ENCODE data around the gene ZNG1B.
"Not testable (repeated sequence)": the region's sequence is repeated elsewhere in the genome, so short reads cannot be mapped to it uniquely, and the experiment has no call there.

Gene ZNG1B

DNA sequence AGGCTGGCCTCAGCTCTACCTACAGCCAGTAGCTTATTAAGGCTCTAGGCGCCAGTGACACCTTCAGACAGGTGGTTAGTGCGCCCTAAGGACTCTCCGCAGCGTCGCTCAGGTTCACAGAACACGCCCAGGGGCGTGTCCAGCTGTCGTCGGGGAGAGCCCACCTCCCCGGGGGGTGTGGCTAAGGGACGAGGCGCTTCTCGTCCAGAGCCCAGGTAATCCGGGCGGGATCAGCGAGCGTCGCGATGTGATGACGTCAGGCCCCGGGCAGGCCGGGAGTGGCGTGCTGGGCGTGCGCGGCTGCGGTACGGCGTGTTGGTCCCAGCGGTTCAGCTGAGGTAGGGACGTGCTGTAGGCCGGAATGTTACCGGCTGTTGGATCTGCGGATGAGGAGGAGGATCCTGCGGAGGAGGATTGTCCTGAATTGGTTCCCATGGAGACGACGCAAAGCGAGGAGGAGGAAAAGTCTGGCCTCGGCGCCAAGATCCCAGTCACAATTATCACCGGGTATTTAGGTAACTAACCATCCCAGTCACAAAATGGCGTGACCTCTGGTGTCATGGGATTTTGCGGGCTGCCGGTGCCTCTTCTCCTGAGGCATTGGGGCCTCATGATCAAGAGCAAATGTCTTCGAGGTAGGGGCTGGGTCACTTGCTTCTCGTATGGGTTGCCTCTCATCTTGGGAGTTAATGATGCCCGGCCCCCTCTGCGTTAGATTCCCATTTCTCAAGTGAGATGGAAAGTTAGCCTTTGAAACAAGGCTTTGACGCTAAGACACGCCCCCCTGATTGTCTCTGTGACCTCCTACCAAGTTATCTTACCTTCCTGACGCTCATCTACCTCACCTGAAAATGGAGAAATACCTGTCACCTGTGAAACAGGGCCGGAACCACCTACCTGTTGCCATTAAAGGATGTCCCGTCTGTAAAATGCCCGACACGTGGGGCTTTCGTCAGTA lies at the start of gene ZNG1B:
ZNG1B (plus strand) TSS at position 184 of the 958 bp plus-strand sequence; CDS start at position 362, 178 bp downstream.
- H3K4me1 ChIP-seq (ENCODE audit: control insufficient read depth in 5 of 5, insufficient read depth in 5 of 5, low read length in 5 of 5); H3K27ac ChIP-seq (ENCODE audit: low read depth, low read length); H3K36me3 ChIP-seq (ENCODE audit: control insufficient read depth in 5 of 5, insufficient read depth in 5 of 5, low read length in 5 of 5); H3K27me3 ChIP-seq (ENCODE audit: control insufficient read depth in 5 of 5, insufficient read depth in 4 of 5, low read length in 5 of 5); H3K9me3 ChIP-seq (ENCODE audit: control insufficient read depth in 5 of 5, low read length in 5 of 5): not testable (repeated sequence)
- H3K9ac ChIP-seq (ENCODE audit: low read length in 5 of 5): peak within 1 kb of the TSS in 2 of 5 donors; percentile 56 to 60
- H3K4me3 ChIP-seq (ENCODE audit: low read depth in 1 of 5, low read length in 5 of 5): peak within 1 kb of the TSS; percentile 44 to 73 (median 61)

GRCh38 chr2:113390124-113390849 lies 47.2 kb upstream of the ZNG1B start:
- H3K36me3 ChIP-seq (ENCODE audit: control insufficient read depth in 5 of 5, insufficient read depth in 5 of 5, low read length in 5 of 5): no peaks in the 10 kb centered on the region
- H3K27ac ChIP-seq (ENCODE audit: low read depth, low read length): no peak overlapping the region
- no peaks in the 10 kb centered on the region for H3K27me3 ChIP-seq (ENCODE audit: control insufficient read depth in 5 of 5, insufficient read depth in 4 of 5, low read length in 5 of 5)
- H3K9ac ChIP-seq (ENCODE audit: low read length in 5 of 5): peak overlapping the region in 1 of 5 donors; percentile 51
- H3K4me1 ChIP-seq (ENCODE audit: control insufficient read depth in 5 of 5, insufficient read depth in 5 of 5, low read length in 5 of 5): peaks cover 0 to 5% (median 0%) of the 10 kb centered on the region in 5 donors
- no peaks in the 10 kb centered on the region for H3K9me3 ChIP-seq (ENCODE audit: control insufficient read depth in 5 of 5, low read length in 5 of 5)
- peak overlapping the region in 3 of 5 donors; percentile 14 to 50 (median 27) for H3K4me3 ChIP-seq (ENCODE audit: low read depth in 1 of 5, low read length in 5 of 5)

GRCh38 chr2:113391073-113391472 lies 46.4 kb upstream of the ZNG1B start:
- H3K4me1 ChIP-seq (ENCODE audit: control insufficient read depth in 5 of 5, insufficient read depth in 5 of 5, low read length in 5 of 5): peaks cover 0 to 5% (median 0%) of the 10 kb centered on the region in 5 donors
- no peaks in the 10 kb centered on the region for H3K9me3 ChIP-seq (ENCODE audit: control insufficient read depth in 5 of 5, low read length in 5 of 5)
- H3K4me3 ChIP-seq (ENCODE audit: low read depth in 1 of 5, low read length in 5 of 5): no peak overlapping the region
- no peaks in the 10 kb centered on the region for H3K27me3 ChIP-seq (ENCODE audit: control insufficient read depth in 5 of 5, insufficient read depth in 4 of 5, low read length in 5 of 5)
- no peaks in the 10 kb centered on the region for H3K36me3 ChIP-seq (ENCODE audit: control insufficient read depth in 5 of 5, insufficient read depth in 5 of 5, low read length in 5 of 5)
- H3K27ac ChIP-seq (ENCODE audit: low read depth, low read length): no peak overlapping the region
- H3K9ac ChIP-seq (ENCODE audit: low read length in 5 of 5): no peak overlapping the region

DNA sequence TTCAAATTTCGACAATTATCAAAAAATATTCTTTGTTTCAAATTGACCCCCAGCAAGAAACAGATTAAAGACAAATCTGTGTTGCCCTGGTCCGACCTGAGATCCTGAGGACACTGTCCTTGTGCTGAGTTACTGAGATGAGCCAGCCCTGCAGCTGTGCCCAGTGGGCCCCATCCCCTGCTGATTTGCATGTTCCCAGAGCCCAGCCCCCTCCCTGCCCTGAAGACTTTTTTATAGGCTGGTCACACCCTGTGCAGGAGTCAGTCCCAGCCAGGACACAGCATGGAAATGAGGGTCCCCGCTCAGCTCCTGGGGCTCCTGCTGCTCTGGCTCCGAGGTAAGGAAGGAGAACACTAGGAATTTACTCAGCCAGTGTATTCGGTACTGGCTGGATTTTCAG lies 31.4 kb upstream of the ZNG1B start:
- no peak overlapping the region for H3K4me3 ChIP-seq (ENCODE audit: low read depth in 1 of 5, low read length in 5 of 5)
- H3K9me3 ChIP-seq (ENCODE audit: control insufficient read depth in 5 of 5, low read length in 5 of 5): no peaks in the 10 kb centered on the region
- peaks cover 0 to 6% (median 0%) of the 10 kb centered on the region in 5 donors for H3K27me3 ChIP-seq (ENCODE audit: control insufficient read depth in 5 of 5, insufficient read depth in 4 of 5, low read length in 5 of 5)
- H3K27ac ChIP-seq (ENCODE audit: low read depth, low read length): no peak overlapping the region
- H3K9ac ChIP-seq (ENCODE audit: low read length in 5 of 5): no peak overlapping the region
- no peaks in the 10 kb centered on the region for H3K4me1 ChIP-seq (ENCODE audit: control insufficient read depth in 5 of 5, insufficient read depth in 5 of 5, low read length in 5 of 5)
- H3K36me3 ChIP-seq (ENCODE audit: control insufficient read depth in 5 of 5, insufficient read depth in 5 of 5, low read length in 5 of 5): no peaks in the 10 kb centered on the region

- H3K27me3 ChIP-seq (ENCODE audit: control insufficient read depth in 5 of 5, insufficient read depth in 4 of 5, low read length in 5 of 5): peaks cover 0 to 6% (median 0%) of the 10 kb centered on the region in 5 donors
- H3K4me3 ChIP-seq (ENCODE audit: low read depth in 1 of 5, low read length in 5 of 5): no peak overlapping the region
- H3K4me1 ChIP-seq (ENCODE audit: control insufficient read depth in 5 of 5, insufficient read depth in 5 of 5, low read length in 5 of 5): no peaks in the 10 kb centered on the region
- H3K9me3 ChIP-seq (ENCODE audit: control insufficient read depth in 5 of 5, low read length in 5 of 5): no peaks in the 10 kb centered on the region
- no peak overlapping the region for H3K27ac ChIP-seq (ENCODE audit: low read depth, low read length)
- no peaks in the 10 kb centered on the region for H3K36me3 ChIP-seq (ENCODE audit: control insufficient read depth in 5 of 5, insufficient read depth in 5 of 5, low read length in 5 of 5)
- no peak overlapping the region for H3K9ac ChIP-seq (ENCODE audit: low read length in 5 of 5)
These were observed 29.9 kb upstream of the ZNG1B start for GRCh38 chr2:113407446-113408099.

GRCh38 chr2:113411725-113412352 lies 25.7 kb upstream of the ZNG1B start:
- H3K9ac ChIP-seq (ENCODE audit: low read length in 5 of 5); H3K4me1 ChIP-seq (ENCODE audit: control insufficient read depth in 5 of 5, insufficient read depth in 5 of 5, low read length in 5 of 5); H3K36me3 ChIP-seq (ENCODE audit: control insufficient read depth in 5 of 5, insufficient read depth in 5 of 5, low read length in 5 of 5); H3K4me3 ChIP-seq (ENCODE audit: low read depth in 1 of 5, low read length in 5 of 5); H3K27me3 ChIP-seq (ENCODE audit: control insufficient read depth in 5 of 5, insufficient read depth in 4 of 5, low read length in 5 of 5); H3K27ac ChIP-seq (ENCODE audit: low read depth, low read length); H3K9me3 ChIP-seq (ENCODE audit: control insufficient read depth in 5 of 5, low read length in 5 of 5): not testable (repeated sequence)

DNA sequence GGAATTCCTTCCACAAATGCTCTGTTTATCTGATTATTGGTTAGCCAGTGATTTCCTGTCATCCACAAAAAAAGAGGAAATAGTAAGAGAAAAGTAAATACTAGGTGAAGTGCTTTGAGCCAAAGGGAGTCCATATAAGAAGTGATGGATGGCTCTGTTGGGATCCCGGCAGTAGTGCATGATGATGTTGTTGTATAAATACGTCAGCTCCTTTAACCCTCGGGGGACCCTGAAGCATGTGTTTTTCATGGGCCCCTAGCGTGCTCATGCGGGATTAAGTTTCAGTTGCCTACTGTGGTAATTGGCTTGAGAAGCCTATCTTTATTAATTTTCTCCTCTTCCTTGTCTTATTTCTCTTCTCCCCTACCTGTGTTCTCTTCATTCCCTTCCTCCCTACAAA lies 24.7 kb upstream of the ZNG1B start:
- H3K4me1 ChIP-seq (ENCODE audit: control insufficient read depth in 5 of 5, insufficient read depth in 5 of 5, low read length in 5 of 5); H3K9ac ChIP-seq (ENCODE audit: low read length in 5 of 5); H3K27ac ChIP-seq (ENCODE audit: low read depth, low read length); H3K4me3 ChIP-seq (ENCODE audit: low read depth in 1 of 5, low read length in 5 of 5); H3K36me3 ChIP-seq (ENCODE audit: control insufficient read depth in 5 of 5, insufficient read depth in 5 of 5, low read length in 5 of 5); H3K27me3 ChIP-seq (ENCODE audit: control insufficient read depth in 5 of 5, insufficient read depth in 4 of 5, low read length in 5 of 5); H3K9me3 ChIP-seq (ENCODE audit: control insufficient read depth in 5 of 5, low read length in 5 of 5): not testable (repeated sequence)

DNA sequence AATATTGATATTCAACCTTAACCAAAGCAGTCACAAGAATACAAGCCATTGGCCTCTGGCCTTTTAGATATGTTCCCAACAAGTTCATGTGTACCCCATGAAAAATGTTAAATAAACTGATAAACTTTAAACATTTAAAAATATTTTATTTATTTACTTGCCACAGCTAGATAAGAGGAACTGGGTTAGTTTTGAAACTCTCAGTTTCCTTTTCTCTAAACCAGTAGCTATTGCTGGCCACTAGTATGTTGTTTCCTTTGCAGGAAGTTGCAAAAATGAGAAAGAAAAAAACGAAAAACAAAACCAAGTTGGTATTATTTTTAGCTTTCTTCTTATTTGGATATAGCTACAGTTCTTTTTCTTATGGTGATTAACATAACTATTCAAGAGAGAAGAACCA lies 5.7 kb upstream of the ZNG1B start:
- H3K27me3 ChIP-seq (ENCODE audit: control insufficient read depth in 5 of 5, insufficient read depth in 4 of 5, low read length in 5 of 5); H3K4me3 ChIP-seq (ENCODE audit: low read depth in 1 of 5, low read length in 5 of 5); H3K9ac ChIP-seq (ENCODE audit: low read length in 5 of 5); H3K36me3 ChIP-seq (ENCODE audit: control insufficient read depth in 5 of 5, insufficient read depth in 5 of 5, low read length in 5 of 5); H3K9me3 ChIP-seq (ENCODE audit: control insufficient read depth in 5 of 5, low read length in 5 of 5); H3K4me1 ChIP-seq (ENCODE audit: control insufficient read depth in 5 of 5, insufficient read depth in 5 of 5, low read length in 5 of 5); H3K27ac ChIP-seq (ENCODE audit: low read depth, low read length): not testable (repeated sequence)

DNA sequence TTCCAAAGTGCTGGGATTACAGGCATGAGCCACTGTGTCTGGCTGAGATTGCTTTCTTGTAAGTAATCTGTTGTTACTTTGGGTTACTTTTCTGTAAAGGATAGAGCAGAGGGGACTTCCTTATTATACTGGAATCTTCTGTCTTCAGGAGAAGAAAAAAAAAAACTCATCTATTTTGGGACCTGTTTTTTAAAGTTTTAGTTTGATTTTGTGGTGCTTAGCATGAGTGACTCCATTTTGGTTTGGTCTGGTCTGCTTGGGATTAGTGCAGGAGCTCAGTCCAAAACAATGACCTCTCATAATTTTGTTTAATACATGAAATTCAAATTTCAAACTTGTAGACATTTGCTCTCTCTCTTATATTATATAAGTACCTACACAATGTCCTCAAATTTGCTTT lies 4.0 kb upstream of the ZNG1B start:
- H3K4me1 ChIP-seq (ENCODE audit: control insufficient read depth in 5 of 5, insufficient read depth in 5 of 5, low read length in 5 of 5); H3K9me3 ChIP-seq (ENCODE audit: control insufficient read depth in 5 of 5, low read length in 5 of 5); H3K27me3 ChIP-seq (ENCODE audit: control insufficient read depth in 5 of 5, insufficient read depth in 4 of 5, low read length in 5 of 5); H3K9ac ChIP-seq (ENCODE audit: low read length in 5 of 5); H3K36me3 ChIP-seq (ENCODE audit: control insufficient read depth in 5 of 5, insufficient read depth in 5 of 5, low read length in 5 of 5); H3K4me3 ChIP-seq (ENCODE audit: low read depth in 1 of 5, low read length in 5 of 5); H3K27ac ChIP-seq (ENCODE audit: low read depth, low read length): not testable (repeated sequence)

All from subcutaneous abdominal adipose tissue (tissue), 5 donors.